Upper lobe of right lung (tissue), 1 donor: ENCODE data around the gene KRTAP3-3. TPM values are rescaled to one million over a fixed set of nuclear protein-coding genes. Genes with fewer than 3 reads are reported as not detected.

Source experiments
- ATAC-seq: fragments of 200-7000 bp; cut with Tn5 transposase; one replicate; pipeline ENCODE4 v1.9.1; 2020; ENCODE audit warnings: mild to moderate bottlenecking, moderate library complexity
- DNase-seq: peaks from one replicate; pipeline ENCODE4 v3.0.0-alpha.2; 2020
- H3K27ac ChIP-seq: fragments of 200-600 bp; one replicate; pipeline ENCODE4 v1.8.0; 2022
- H3K27me3 ChIP-seq: fragments of 200-600 bp; one replicate; pipeline ENCODE4 v1.8.0; 2022; ENCODE audit warnings: mild to moderate bottlenecking
- H3K36me3 ChIP-seq: fragments of 200-600 bp; one replicate; pipeline ENCODE4 v1.8.0; 2022
- H3K4me1 ChIP-seq: fragments of 200-600 bp; one replicate; pipeline ENCODE4 v1.8.0; 2022
- H3K4me3 ChIP-seq: fragments of 200-600 bp; one replicate; pipeline ENCODE4 v1.8.0; 2022; ENCODE audit warnings: mild to moderate bottlenecking
- H3K9me3 ChIP-seq: fragments of 200-600 bp; one replicate; pipeline ENCODE4 v1.8.0; 2022
- intact Hi-C: fragments of 100-400 bp; cut with DNase I; formaldehyde crosslinking; loops from one replicate; pipeline ENCODE4 v1.11.0; 2022
- total RNA-seq: library from RNA; stranded (reverse); fragmentation: NEBNext Ultra II Directional; extraction: Animal tissue kit (Norgen Biotek cat#: 25700); gene quantifications from one replicate; pipeline ENCODE4 v1.2.1, GENCODE V29; 2021
- TF ChIP-seq, protein P1 (sequence below): fragments of 200-600 bp; IDR thresholded peaks from one replicate; pipeline ENCODE4 v1.8.0; 2022; ENCODE audit warnings: antibody characterized with exemption
- donor health status: DM: no; HTN: yes; CAD: no; lungs with severe emphysema.

Gene KRTAP3-3
- total RNA-seq, 1 donor from 2014 or later, result not detected

- Histone ChIP-seq H3K27ac (no peak overlapping the region), H3K4me1 (no peaks in the 10 kb centered on the region), H3K36me3 (no peaks in the 10 kb centered on the region), H3K9me3 (no peaks in the 10 kb centered on the region), H3K27me3 (peaks cover 19% of the 10 kb centered on the region), H3K4me3 (no peak overlapping the region)
- intact Hi-C loops, result no loop called here
- TF ChIP-seq, protein P1, sequence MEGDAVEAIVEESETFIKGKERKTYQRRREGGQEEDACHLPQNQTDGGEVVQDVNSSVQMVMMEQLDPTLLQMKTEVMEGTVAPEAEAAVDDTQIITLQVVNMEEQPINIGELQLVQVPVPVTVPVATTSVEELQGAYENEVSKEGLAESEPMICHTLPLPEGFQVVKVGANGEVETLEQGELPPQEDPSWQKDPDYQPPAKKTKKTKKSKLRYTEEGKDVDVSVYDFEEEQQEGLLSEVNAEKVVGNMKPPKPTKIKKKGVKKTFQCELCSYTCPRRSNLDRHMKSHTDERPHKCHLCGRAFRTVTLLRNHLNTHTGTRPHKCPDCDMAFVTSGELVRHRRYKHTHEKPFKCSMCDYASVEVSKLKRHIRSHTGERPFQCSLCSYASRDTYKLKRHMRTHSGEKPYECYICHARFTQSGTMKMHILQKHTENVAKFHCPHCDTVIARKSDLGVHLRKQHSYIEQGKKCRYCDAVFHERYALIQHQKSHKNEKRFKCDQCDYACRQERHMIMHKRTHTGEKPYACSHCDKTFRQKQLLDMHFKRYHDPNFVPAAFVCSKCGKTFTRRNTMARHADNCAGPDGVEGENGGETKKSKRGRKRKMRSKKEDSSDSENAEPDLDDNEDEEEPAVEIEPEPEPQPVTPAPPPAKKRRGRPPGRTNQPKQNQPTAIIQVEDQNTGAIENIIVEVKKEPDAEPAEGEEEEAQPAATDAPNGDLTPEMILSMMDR, result no peak
- DNase-seq, result no peak
- ATAC-seq, result no peak
These were observed 43.8 kb downstream of the KRTAP3-3 start for GRCh38 chr17:40950176-40950575.

DNA sequence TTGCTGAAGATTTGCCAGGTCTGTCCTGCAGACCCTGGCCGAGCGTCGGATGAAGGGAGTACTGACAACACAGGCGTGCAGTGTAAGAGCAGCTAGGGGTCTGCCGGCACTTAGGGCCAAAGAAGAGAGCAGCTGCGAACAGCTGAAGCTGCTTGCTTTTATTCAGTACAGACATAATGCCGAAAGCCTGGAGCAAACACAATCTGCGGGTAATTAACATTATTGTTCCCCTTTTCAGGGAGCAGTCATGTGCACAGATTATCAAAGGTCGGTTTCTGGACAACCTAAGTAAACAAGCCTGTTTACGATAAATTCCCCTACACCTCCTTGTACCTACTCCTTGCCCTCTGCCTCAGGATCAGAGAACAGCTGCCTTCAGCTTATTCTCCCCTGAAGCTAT lies 44.5 kb downstream of the KRTAP3-3 start:
- no peak overlapping the region for H3K4me3 ChIP-seq
- intact Hi-C loops, result no loop called here
- no peaks in the 10 kb centered on the region for H3K36me3 ChIP-seq
- ATAC-seq, result no peak
- H3K27me3 ChIP-seq, result peaks cover 19% of the 10 kb centered on the region
- H3K9me3 ChIP-seq, result no peaks in the 10 kb centered on the region
- no peak for DNase-seq
- H3K4me1 ChIP-seq, result no peaks in the 10 kb centered on the region
- H3K27ac ChIP-seq, result no peak overlapping the region
- TF ChIP-seq, protein P1, result no peak

GRCh38 chr17:40947929-40948328 lies 46.0 kb downstream of the KRTAP3-3 start:
- intact Hi-C loops, result no loop called here
- H3K36me3 ChIP-seq, result no peaks in the 10 kb centered on the region
- H3K4me3 ChIP-seq, result no peak overlapping the region
- DNase-seq, result no peak
- no peaks in the 10 kb centered on the region for H3K4me1 ChIP-seq
- TF ChIP-seq, protein P1, result no peak
- H3K27me3 ChIP-seq, result peaks cover 19% of the 10 kb centered on the region
- H3K27ac ChIP-seq, result no peak overlapping the region
- ATAC-seq, result no peak
- H3K9me3 ChIP-seq, result no peaks in the 10 kb centered on the region

GRCh38 chr17:40945414-40945813 lies 48.5 kb downstream of the KRTAP3-3 start:
- Histone ChIP-seq H3K36me3 (no peaks in the 10 kb centered on the region), H3K9me3 (no peaks in the 10 kb centered on the region)

DNA sequence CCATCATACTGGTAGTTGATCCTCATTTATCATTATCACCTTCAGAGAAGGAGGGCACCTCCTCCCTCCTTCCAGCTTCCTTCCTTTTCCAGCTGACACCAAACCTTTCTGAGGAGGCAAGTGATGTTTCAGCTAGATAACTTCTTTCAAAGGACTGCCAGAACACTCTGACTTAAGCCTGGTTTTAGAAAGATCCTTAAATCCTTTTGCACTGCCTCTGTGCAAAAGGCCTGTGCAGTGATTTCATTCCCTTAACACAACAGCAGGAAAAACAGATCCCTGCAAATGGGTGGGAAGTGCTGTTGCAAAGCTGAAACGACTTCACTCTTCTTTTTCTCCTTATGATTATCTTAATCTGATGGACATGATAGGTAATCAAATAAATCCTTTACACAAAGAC lies 49.4 kb downstream of the KRTAP3-3 start:
- no peak overlapping the region for H3K27ac ChIP-seq
- intact Hi-C loops, result no loop called here
- DNase-seq (no peak), ATAC-seq (no peak)
- H3K4me1 ChIP-seq, result no peaks in the 10 kb centered on the region
- H3K4me3 ChIP-seq, result no peak overlapping the region
- TF ChIP-seq, protein P1, result no peak
- peaks cover 19% of the 10 kb centered on the region for H3K27me3 ChIP-seq
- H3K36me3 ChIP-seq, result no peaks in the 10 kb centered on the region
- H3K9me3 ChIP-seq, result no peaks in the 10 kb centered on the region

More at GRCh38 chr17:40945414-40945813, 48.5 kb downstream of the KRTAP3-3 start:
- H3K4me1 ChIP-seq, result no peaks in the 10 kb centered on the region
- intact Hi-C loops, result no loop called here
- ATAC-seq (no peak), DNase-seq (no peak)
- H3K4me3 ChIP-seq, result no peak overlapping the region
- TF ChIP-seq, protein P1, result no peak
- no peak overlapping the region for H3K27ac ChIP-seq
- H3K27me3 ChIP-seq, result peaks cover 19% of the 10 kb centered on the region

Other genes with a start within 250 kb of the KRTAP3-3 start
- gene KRT25, start 238.8 kb downstream of the KRTAP3-3 start, total RNA-seq, result not detected
- gene KRT26, start 222.0 kb downstream of the KRTAP3-3 start, total RNA-seq, result not detected
- gene KRT27, start 211.6 kb downstream of the KRTAP3-3 start, total RNA-seq, result 0.55 TPM
- not detected for gene KRT28, start 194.2 kb downstream of the KRTAP3-3 start, total RNA-seq
- gene KRT10, start 171.6 kb downstream of the KRTAP3-3 start, total RNA-seq, result 36.8 TPM
- gene KRT12, start 126.9 kb downstream of the KRTAP3-3 start, total RNA-seq, result not detected
- not detected for gene KRT20, start 108.9 kb downstream of the KRTAP3-3 start, total RNA-seq
- 1.1 TPM for gene KRT23, start 56.5 kb downstream of the KRTAP3-3 start, total RNA-seq
- 0.35 TPM for gene KRT39, start 27.2 kb downstream of the KRTAP3-3 start, total RNA-seq
- gene KRT40, start 9.8 kb downstream of the KRTAP3-3 start, total RNA-seq, result not detected
- not detected for gene KRTAP3-2, start 5.7 kb upstream of the KRTAP3-3 start, total RNA-seq
- gene KRTAP3-1, start 15.0 kb upstream of the KRTAP3-3 start, total RNA-seq, result not detected
- gene KRTAP1-5, start 33.0 kb upstream of the KRTAP3-3 start, total RNA-seq, result not detected
- not detected for gene KRTAP1-4, start 36.0 kb upstream of the KRTAP3-3 start, total RNA-seq
- not detected for gene KRTAP1-3, start 40.7 kb upstream of the KRTAP3-3 start, total RNA-seq
- not detected for gene KRTAP1-1, start 47.3 kb upstream of the KRTAP3-3 start, total RNA-seq
- not detected for gene KRTAP2-1, start 53.2 kb upstream of the KRTAP3-3 start, total RNA-seq
- not detected for gene KRTAP2-2, start 61.1 kb upstream of the KRTAP3-3 start, total RNA-seq
- not detected for gene KRTAP2-3, start 66.0 kb upstream of the KRTAP3-3 start, total RNA-seq
- gene KRTAP2-4, start 71.7 kb upstream of the KRTAP3-3 start, total RNA-seq, result not detected
- not detected for gene KRTAP4-7, start 90.0 kb upstream of the KRTAP3-3 start, total RNA-seq
- not detected for gene KRTAP4-8, start 104.0 kb upstream of the KRTAP3-3 start, total RNA-seq
- not detected for gene KRTAP4-16, start 108.0 kb upstream of the KRTAP3-3 start, total RNA-seq
- gene KRTAP4-9, start 111.2 kb upstream of the KRTAP3-3 start, total RNA-seq, result not detected
- not detected for gene KRTAP4-11, start 124.2 kb upstream of the KRTAP3-3 start, total RNA-seq
- gene KRTAP4-12, start 130.0 kb upstream of the KRTAP3-3 start, total RNA-seq, result not detected
- gene KRTAP4-6, start 146.4 kb upstream of the KRTAP3-3 start, total RNA-seq, result not detected
- not detected for gene KRTAP4-5, start 155.7 kb upstream of the KRTAP3-3 start, total RNA-seq
- not detected for gene KRTAP4-4, start 166.6 kb upstream of the KRTAP3-3 start, total RNA-seq
- not detected for gene KRTAP4-3, start 174.1 kb upstream of the KRTAP3-3 start, total RNA-seq
- gene KRTAP4-2, start 184.1 kb upstream of the KRTAP3-3 start, total RNA-seq, result not detected
- gene KRTAP4-1, start 190.7 kb upstream of the KRTAP3-3 start, total RNA-seq, result not detected
- gene KRTAP9-1, start 195.7 kb upstream of the KRTAP3-3 start, total RNA-seq, result not detected
- not detected for gene KRTAP9-2, start 232.5 kb upstream of the KRTAP3-3 start, total RNA-seq
- not detected for gene KRTAP9-3, start 238.3 kb upstream of the KRTAP3-3 start, total RNA-seq
- not detected for gene KRTAP9-8, start 243.8 kb upstream of the KRTAP3-3 start, total RNA-seq